ENCODE results near the gene CDT1.

CDT1 gene

GRCh38 chr16:88827727-88828126 is 24.1 kb downstream of the CDT1 start:
- no peak for DNase-seq (ENCODE audit: low read depth)
- H3K4me3 ChIP-seq (ENCODE audit: low read depth, low read length) = no peak overlapping the region
- TF ChIP-seq MYC (IDR thresholded peaks at IDR 0.05; ENCODE audit: low read depth, low read length) (no peak), POLR2A (IDR thresholded peaks at IDR 0.05; ENCODE audit: extremely low read depth, insufficient read length) (no peak), MAX (IDR thresholded peaks at IDR 0.05; ENCODE audit: low read depth, low read length) (no peak), CTCF (IDR thresholded peaks at IDR 0.05; ENCODE audit: low read depth, low read length) (no peak)

GRCh38 chr16:88828711-88829110 is 25.1 kb downstream of the CDT1 start:
- no peak for DNase-seq (ENCODE audit: low read depth)
- H3K4me3 ChIP-seq (ENCODE audit: low read depth, low read length) = no peak overlapping the region
- TF ChIP-seq CTCF (IDR thresholded peaks at IDR 0.05; ENCODE audit: low read depth, low read length) (no peak), MYC (IDR thresholded peaks at IDR 0.05; ENCODE audit: low read depth, low read length) (no peak), MAX (IDR thresholded peaks at IDR 0.05; ENCODE audit: low read depth, low read length) (no peak), POLR2A (IDR thresholded peaks at IDR 0.05; ENCODE audit: extremely low read depth, insufficient read length) (no peak)

GRCh38 chr16:88830258-88830657 is 26.7 kb downstream of the CDT1 start:
- no peak overlapping the region for H3K4me3 ChIP-seq (ENCODE audit: low read depth, low read length)
- no peak for TF ChIP-seq POLR2A (IDR thresholded peaks at IDR 0.05; ENCODE audit: extremely low read depth, insufficient read length)
- no peak for TF ChIP-seq MAX (IDR thresholded peaks at IDR 0.05; ENCODE audit: low read depth, low read length)
- no peak for TF ChIP-seq CTCF (IDR thresholded peaks at IDR 0.05; ENCODE audit: low read depth, low read length)
- no peak for TF ChIP-seq MYC (IDR thresholded peaks at IDR 0.05; ENCODE audit: low read depth, low read length)
- no peak for DNase-seq (ENCODE audit: low read depth)

- TF ChIP-seq CTCF (IDR thresholded peaks at IDR 0.05; ENCODE audit: low read depth, low read length) (no peak), MYC (IDR thresholded peaks at IDR 0.05; ENCODE audit: low read depth, low read length) (no peak), POLR2A (IDR thresholded peaks at IDR 0.05; ENCODE audit: extremely low read depth, insufficient read length) (no peak), MAX (IDR thresholded peaks at IDR 0.05; ENCODE audit: low read depth, low read length) (no peak)
- H3K4me3 ChIP-seq (ENCODE audit: low read depth, low read length) = no peak overlapping the region
These were observed 27.2 kb downstream of the CDT1 start for GRCh38 chr16:88830783-88831182.

GRCh38 chr16:88831838-88832237 is 28.2 kb downstream of the CDT1 start:
- DNase-seq (ENCODE audit: low read depth) = no peak
- TF ChIP-seq CTCF (IDR thresholded peaks at IDR 0.05; ENCODE audit: low read depth, low read length) (no peak), POLR2A (IDR thresholded peaks at IDR 0.05; ENCODE audit: extremely low read depth, insufficient read length) (no peak), MAX (IDR thresholded peaks at IDR 0.05; ENCODE audit: low read depth, low read length) (no peak), MYC (IDR thresholded peaks at IDR 0.05; ENCODE audit: low read depth, low read length) (no peak)
- H3K4me3 ChIP-seq (ENCODE audit: low read depth, low read length) = no peak overlapping the region

More at GRCh38 chr16:88830783-88831182, 27.2 kb downstream of the CDT1 start:
- no peak for DNase-seq (ENCODE audit: low read depth)

- TF ChIP-seq CTCF (IDR thresholded peaks at IDR 0.05; ENCODE audit: low read depth, low read length) (no peak), MAX (IDR thresholded peaks at IDR 0.05; ENCODE audit: low read depth, low read length) (no peak), POLR2A (IDR thresholded peaks at IDR 0.05; ENCODE audit: extremely low read depth, insufficient read length) (no peak), MYC (IDR thresholded peaks at IDR 0.05; ENCODE audit: low read depth, low read length) (no peak)
- DNase-seq (ENCODE audit: low read depth) = no peak
- H3K4me3 ChIP-seq (ENCODE audit: low read depth, low read length) = no peak overlapping the region
These were observed 29.5 kb downstream of the CDT1 start for GRCh38 chr16:88833086-88833485.
